ENCODE data around the gene GPR3.
"Not testable (repeated sequence)": the region's sequence is repeated elsewhere in the genome, so short reads cannot be mapped to it uniquely, and the experiment has no call there.

GPR3 gene

GRCh38 chr1:27400082-27400962 lies 7.9 kb downstream of the GPR3 start:
- DNase-seq = no peak

GRCh38 chr1:27400963-27401341 lies 8.5 kb downstream of the GPR3 start:
- DNase-seq = no peak

GRCh38 chr1:27402349-27402754 lies 9.9 kb downstream of the GPR3 start:
- no peak for DNase-seq

GRCh38 chr1:27403065-27403726 lies 10.8 kb downstream of the GPR3 start:
- no peak for DNase-seq

GRCh38 chr1:27403931-27404330 lies 11.5 kb downstream of the GPR3 start:
- DNase-seq = no peak

GRCh38 chr1:27405074-27405473 lies 12.7 kb downstream of the GPR3 start:
- DNase-seq = no peak

- DNase-seq = not testable (repeated sequence)
Observed at GRCh38 chr1:27405598-27406361, 13.4 kb downstream of the GPR3 start.

- no peak for DNase-seq
Observed at GRCh38 chr1:27406362-27406680, 13.9 kb downstream of the GPR3 start.

GRCh38 chr1:27406791-27407190 lies 14.4 kb downstream of the GPR3 start:
- DNase-seq = not testable (repeated sequence)

GRCh38 chr1:27408151-27408550 lies 15.7 kb downstream of the GPR3 start:
- no peak for DNase-seq

GRCh38 chr1:27409669-27410068 lies 17.2 kb downstream of the GPR3 start:
- no peak for DNase-seq

- DNase-seq = no peak
Observed at GRCh38 chr1:27410709-27411108, 18.3 kb downstream of the GPR3 start.

- no peak for DNase-seq
Observed at GRCh38 chr1:27412502-27412901, 20.1 kb downstream of the GPR3 start.

- no peak for DNase-seq
Observed at GRCh38 chr1:27413004-27413403, 20.6 kb downstream of the GPR3 start.

- no peak for DNase-seq
Observed at GRCh38 chr1:27414091-27414490, 21.7 kb downstream of the GPR3 start.

- DNase-seq = no peak
Observed at GRCh38 chr1:27416387-27417111, 24.1 kb downstream of the GPR3 start.

- no peak for DNase-seq
Observed at GRCh38 chr1:27417713-27418112, 25.3 kb downstream of the GPR3 start.

GRCh38 chr1:27418326-27419185 lies 26.1 kb downstream of the GPR3 start:
- no peak for DNase-seq

GRCh38 chr1:27423709-27424108 lies 31.3 kb downstream of the GPR3 start:
- DNase-seq = no peak

GRCh38 chr1:27427329-27427728 lies 34.9 kb downstream of the GPR3 start:
- no peak for DNase-seq

- no peak for DNase-seq
Observed at GRCh38 chr1:27427816-27428315, 35.4 kb downstream of the GPR3 start.
